Pons (tissue), 1 donor: ENCODE results near the gene SLC25A12.
"Not testable (repeated sequence)": the region's sequence is repeated elsewhere in the genome, so short reads cannot be mapped to it uniquely, and the experiment has no call there.

ENCODE experiments used
- DNase-seq: peaks from one replicate; pipeline ENCODE4 v3.0.0-alpha.2; 2016; ENCODE audit warnings: low spot score

Gene SLC25A12

DNA sequence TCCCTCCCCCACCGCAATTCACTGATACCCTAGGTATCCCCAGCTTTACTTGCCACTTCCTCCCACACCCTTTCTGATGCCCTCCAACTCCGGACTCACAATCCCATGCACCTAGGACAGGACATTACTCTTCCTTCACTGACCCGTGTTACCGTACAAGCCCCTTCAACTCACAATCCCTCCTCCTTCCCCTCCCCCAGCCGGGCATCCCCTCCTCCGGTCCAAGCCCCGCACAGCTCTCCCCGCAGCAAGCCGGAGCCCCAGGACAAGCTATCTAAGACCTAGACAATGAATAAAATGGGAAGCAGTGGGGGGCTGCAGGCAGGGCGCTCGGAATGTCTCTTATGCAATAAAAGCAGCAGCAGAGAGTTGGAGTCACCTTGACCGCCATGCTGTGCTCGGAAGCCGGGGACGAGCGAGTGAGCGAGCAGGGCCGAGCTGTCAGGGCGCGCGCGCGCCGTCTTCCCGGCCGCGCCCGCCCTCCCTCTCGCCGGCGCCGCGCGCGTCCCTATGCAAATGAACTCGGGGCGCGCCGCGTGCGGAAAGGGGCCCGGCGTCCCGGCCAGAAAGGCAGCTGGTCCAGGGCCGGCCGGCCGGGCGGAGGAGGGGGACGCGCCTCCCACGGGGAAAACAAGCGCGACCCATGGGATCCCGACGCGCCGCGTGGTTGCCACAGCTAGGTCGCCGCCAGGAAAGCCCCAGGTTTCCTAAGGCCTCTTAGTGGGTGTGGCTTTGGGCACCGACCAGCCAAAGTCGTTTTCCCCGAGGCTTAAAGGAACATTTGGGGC lies at the start of gene SLC25A12:
TSS of gene SLC25A12 (minus strand) at position 421 of the 788 bp plus-strand sequence. CDS start at position 391, 30 bp downstream.
- DNase-seq, result peak; percentile 76

DNA sequence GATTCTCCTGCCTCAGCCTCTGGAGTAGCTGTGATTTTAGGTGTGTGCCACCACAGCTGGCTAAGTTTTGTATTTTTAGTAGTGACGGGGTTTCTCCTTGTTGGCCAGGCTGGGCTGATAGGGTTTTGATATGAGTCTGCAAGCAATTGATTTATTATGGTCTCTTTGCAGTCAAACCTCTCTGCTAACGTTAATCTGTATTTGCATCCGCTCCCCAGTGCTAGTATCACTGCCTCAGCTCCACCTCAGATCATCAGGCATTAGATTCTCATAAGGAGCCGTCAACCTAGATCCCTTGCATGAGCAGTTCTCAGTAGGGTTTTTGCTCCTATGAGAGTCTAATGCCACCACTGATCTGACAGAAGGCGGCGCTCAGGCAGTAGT lies 47.3 kb upstream of the SLC25A12 start:
- no peak for DNase-seq

GRCh38 chr2:171939743-171940071 lies 45.7 kb upstream of the SLC25A12 start:
- no peak for DNase-seq

DNA sequence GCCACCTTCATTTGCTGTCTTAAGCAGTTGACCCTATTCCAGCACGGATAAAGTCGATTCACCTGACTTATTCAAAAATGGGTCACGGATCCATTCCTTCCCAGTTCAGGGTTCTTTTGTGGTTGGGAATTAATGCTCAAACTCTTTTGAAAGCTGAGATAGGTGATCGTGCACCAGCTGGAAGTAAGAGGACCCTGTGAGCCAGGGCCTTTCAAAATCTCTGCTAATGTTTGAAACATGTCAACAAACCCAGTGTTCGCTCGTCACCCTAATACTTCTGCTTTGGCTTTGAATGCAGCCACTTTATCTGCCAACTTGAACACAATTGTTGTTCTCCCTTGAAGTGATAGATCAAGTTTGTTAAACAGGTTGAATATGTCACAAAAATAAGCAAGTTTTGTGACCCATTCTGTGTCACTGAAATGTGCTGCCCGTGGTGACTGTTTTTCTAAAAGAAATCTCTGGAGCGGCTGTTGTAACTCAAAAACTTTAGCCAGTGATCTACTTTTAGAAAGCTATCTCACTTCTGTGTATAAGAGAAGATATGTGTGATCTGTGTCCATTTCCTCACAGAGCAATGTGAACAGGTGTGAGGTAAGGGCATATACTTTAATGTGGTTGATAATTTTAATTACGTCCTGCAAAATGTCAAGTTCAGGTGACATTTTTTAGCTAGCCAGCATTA lies 45.2 kb upstream of the SLC25A12 start:
- DNase-seq, result no peak

- DNase-seq, result no peak
Observed at GRCh38 chr2:171930385-171930784, 36.3 kb upstream of the SLC25A12 start.

GRCh38 chr2:171924170-171924942 lies 30.3 kb upstream of the SLC25A12 start:
- no peak for DNase-seq

- DNase-seq, result no peak
Observed at GRCh38 chr2:171923206-171923605, 29.2 kb upstream of the SLC25A12 start.

GRCh38 chr2:171922230-171923022 lies 28.4 kb upstream of the SLC25A12 start, which contains the start of gene HAT1:
Gene HAT1 (plus strand): TSS chr2:171922461. CDS start chr2:171922501, 40 bp downstream.
- DNase-seq, result peak; percentile 97

DNA sequence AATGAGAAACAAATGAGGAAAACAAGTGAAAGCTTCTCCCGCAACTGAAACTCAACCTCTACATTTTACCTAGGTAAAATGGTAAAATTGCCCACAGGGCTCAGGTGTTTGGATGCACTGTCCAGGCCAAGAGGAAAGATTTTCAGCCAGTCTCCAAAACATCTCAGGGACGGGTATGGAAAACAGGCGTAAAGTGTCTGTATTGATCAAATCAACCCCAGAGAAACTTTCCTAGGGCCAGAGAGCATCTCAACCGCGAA lies 27.9 kb upstream of the SLC25A12 start:
- DNase-seq, result no peak

DNA sequence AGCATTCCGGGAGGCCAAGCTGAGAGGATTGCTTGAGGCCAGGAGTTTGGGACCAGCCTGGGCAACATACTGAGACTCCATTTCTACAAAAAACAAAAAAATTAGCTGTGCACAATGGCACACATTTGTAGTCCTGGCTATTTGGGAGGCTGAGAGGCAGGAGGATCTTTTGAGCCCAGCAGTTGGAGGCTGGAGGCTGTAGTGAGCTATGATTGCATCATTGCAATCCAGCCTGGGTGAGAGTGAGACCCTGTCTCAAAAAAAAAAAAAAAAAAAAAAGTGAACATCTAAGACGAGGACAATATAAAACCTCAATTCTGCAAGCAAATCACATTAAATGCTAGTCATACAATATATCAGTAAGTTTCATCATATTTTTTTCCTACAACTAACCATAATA lies 25.4 kb upstream of the SLC25A12 start:
- no peak for DNase-seq

- DNase-seq, result no peak
Observed at GRCh38 chr2:171913517-171913916, 19.5 kb upstream of the SLC25A12 start.

GRCh38 chr2:171910494-171910893 lies 16.4 kb upstream of the SLC25A12 start:
- no peak for DNase-seq

DNA sequence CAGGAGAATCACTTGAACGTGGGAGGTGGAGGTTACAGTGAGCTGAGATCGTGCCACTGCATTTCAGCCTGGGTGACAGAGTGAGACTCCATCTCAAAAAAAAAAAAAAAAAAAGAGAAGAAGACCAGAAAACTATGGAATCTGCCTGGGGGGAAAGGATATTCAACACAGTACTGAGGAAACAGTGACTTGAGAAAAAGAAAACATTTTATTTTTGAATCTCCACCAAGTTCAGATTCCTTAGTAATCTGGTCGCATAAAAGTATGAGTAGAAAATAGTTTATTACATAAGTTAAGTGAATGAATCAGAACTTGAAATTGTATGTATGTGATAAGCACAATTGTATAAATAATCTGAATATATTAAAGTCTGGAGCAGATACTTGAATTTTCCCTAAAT lies 15.2 kb upstream of the SLC25A12 start:
- DNase-seq, result no peak

DNA sequence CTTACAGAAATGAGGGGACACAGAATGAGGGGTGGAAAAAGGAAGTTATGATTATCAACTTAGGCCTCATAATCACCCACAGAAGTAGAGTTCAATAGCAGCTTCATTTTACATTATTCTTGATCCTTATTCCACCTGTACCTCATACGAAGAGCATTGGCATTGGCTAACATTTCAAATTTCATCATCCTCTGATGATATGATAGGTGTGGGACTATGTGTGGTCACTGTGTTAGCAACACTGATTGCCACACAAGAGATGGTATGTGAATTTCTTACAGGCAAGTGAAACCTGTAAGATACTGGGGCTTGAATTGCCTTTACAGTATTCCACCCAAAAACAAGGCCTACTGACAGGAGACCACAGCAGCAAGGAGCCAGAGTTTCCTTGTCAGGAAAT lies 14.2 kb upstream of the SLC25A12 start:
- DNase-seq, result no peak

DNA sequence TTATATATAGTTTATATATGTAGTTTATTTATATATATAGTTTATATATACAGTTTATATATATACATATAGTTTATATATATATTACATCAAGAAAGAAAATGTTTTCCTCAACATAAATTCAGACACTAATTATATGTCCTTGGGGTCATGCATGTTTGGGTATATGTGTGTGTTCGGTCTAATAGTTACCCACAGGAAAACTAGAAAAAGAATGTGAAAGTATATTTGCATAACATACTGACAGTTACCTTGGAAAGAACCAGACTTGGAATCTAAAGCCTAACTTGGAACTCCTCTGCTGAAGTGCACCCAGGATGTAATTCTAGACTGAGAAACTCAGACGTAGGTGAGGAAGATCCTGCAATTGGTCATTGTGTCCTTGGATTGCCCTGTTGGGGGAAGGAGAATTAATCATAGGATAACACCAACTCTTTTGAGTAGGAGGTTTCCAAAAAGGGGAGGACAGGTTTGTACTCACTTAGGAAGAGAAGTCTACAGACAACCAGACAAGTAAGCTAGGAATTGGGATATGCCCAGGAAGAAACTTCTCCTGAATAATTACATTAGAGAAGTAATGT lies 8.9 kb upstream of the SLC25A12 start:
- no peak for DNase-seq

GRCh38 chr2:171899623-171900282 lies 5.7 kb upstream of the SLC25A12 start:
- DNase-seq, result not testable (repeated sequence)

DNA sequence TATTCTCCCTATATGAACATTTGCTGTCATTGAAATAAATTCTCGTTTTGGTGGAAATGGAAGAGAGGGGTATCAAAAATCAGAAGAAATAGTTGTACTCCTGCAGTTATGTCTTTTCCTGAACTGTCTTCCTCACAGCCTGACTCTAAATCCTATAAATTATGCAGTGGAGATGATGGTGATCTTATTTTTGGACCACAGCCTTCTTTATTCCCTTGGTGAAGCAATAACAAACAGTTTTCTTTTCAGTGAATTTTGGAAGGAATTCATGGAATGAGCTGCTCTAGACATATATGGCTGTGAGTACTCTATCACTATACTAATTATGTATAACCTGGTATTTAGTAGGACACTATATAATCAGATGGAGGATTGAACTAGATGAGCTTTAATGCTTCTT lies 1.7 kb upstream of the SLC25A12 start:
- DNase-seq, result no peak

DNA sequence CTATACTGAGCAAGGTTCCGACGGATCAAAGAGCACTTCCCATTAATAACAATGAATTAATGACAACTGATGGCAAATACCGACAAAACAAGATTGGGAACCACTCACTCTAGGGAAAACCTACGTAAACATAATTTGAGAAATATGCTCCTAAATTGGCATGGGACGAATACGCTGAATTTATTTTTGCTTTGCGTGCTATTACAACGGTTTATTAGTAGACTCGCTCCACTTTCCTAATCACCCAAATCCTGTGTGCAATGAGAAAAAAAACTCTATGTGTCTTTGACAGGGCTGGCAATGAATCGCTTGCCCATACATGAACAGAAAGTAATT lies 536 bp upstream of the SLC25A12 start:
- DNase-seq, result no peak

DNA sequence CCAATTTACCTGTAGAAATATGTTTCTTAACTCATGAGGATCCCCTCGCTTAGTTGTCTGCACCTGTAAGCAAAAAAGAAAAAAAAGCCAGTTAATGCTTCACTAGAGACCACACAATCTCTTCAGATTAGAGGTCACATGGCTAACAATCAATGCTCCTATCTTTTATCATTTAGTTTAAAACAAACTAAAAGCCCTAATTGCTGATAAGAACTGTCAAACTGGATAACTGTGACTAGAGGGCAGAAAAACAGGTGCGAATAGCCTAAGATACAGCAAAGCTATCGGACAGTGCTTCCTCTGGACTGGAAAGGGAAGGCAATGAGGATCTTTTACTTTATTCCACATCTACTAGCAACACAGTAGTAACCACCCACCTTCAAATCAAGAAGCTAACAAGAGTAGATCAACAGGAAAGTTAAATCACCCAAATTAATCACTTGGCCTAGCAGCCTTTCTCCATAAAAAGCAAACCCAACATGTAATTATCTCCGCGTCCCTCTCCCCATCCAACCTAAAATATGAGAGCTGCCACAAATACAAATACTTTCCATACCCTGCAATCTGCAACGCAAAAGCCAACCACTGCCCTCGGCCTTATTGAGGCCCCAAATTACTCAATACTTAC lies 734 bp downstream of the SLC25A12 start:
- peak; percentile 14 for DNase-seq

DNA sequence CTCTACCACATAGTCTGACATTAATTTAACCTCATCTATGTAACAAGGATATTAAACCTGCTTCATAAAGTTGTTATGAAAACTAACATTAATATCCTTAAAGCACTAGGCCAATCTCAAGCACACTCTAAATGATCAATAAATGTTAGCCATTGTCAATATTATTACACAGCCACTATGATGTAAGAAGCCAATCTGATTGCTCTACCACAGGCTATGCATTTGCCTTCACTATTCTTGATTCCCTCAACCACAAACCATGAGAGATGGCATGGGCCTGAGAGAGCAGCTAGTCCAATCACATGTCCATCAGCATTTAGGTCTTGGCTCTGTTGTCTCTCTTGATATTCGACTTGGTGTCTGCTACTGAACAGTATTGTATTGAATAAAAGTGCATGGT lies 4.2 kb downstream of the SLC25A12 start:
- no peak for DNase-seq

DNA sequence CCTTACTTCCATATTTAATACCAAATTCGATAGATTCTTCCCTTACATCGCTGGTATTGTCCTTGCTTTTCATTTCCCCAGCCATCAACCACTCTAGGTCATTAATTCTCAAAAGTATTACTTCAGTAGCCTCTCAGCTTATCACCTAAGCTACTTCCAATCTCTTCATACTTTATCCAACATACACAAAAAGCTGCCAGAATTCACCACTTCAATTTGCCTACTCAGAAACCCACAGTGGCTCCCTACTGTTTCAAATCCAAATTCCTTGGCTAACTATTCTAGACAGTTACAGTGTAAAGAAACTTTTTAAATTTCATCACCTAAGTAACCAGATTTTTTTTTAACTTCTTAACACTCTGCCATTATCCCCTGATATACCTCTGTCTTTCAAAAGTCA lies 4.7 kb downstream of the SLC25A12 start:
- DNase-seq, result no peak
